ENCODE measurements around the gene NEURL4.

The NEURL4 gene

DNA sequence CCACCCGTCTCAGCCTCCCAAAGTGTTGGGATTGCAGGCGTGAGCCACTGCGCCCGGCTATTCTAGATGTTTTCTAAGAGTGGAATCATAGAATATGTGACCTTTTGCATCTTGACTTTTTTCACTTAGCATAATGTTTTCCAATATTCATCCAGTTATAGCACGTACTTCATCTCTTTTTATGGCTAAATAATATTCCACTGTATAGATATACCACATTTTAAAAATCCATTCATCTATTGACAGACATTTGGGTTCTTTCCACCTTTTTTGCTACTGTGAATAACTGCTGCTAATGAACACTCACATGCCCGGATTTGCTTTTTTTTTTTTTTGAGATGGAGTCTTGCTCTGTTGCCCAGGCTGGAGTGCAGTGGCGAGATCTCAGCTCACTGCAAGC lies 25.0 kb downstream of the NEURL4 start:
- DNase-seq (ENCODE audit: low spot score), result no peak

DNA sequence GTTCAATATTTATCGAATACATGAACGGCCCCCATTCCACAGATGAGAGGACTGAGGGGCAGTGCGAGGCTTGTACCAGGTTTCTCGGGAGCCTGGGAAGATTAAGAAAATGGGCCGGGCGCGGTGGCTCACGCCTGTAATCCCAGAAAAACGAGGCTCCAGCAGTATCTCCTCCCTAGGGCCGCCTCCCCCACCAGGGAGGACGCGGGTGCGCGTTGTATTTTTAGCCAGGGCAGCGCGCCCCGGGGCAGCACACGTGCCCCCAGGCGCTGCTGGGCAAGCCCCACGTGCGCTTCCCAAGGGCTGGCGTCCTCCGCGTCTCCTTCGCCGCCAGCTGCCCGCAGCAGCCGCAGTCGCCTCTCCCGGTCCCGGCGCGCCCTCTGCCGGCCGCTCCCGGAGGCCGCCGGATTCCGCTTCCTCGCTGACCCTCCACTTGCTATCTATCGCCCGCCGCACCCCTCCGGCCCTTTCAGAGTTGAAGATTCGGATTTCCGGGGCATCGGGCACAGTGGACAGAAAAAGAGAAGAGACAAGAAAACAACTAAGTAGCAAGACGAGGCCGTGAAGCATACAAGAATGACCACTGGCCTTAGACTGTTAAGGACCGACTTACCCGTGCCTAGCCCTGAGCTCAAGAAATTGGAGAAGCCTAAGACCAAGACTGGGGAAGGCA lies 32.8 kb downstream of the NEURL4 start:
- DNase-seq (ENCODE audit: low spot score), result peak; percentile 89

DNA sequence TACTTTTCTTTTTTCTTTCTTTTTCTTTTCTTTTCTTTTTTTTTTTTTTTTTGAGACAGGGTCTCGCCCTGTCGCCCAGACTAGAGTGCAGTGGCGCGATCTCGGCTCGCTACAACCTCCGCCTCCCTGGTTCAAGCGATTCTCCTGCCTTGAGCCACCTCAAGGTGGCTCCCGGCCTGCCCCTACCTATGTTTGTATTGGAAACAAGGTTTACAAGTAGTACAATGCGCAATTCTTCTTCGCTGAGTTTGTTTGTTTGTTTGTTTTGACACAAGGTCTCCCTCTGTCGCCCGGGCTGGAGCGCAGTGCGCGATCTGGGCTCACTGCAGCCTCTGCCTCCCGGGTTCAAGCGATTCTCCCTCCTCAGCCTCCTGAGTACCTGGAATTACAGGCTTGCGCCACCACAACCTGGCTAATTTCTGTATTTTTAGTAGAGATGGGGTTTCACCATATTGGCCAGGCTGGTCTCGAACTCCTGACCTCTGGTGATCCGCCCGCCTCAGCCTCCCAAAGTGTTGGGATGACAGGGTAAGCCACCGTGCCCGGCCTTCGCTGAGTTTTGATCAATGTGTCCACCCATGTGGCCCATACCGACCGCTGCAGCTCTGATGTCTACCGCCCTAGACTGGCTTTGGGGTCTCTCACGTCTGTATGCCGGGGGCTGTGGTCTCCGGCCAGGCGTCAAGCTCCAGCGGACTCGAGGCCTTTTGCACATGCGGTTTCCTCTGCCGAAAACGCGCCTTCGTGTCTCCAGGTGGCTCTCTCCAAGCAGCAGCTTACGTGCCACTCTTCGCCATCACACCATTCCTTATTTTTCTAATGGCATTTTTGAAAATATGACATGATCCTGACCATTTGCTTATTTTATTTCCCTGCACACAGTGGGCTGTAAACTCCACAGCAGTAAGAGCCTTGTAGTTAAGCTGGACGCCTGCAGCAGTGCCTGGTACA lies 33.6 kb downstream of the NEURL4 start:
- DNase-seq (ENCODE audit: low spot score), result peak; percentile 5

DNA sequence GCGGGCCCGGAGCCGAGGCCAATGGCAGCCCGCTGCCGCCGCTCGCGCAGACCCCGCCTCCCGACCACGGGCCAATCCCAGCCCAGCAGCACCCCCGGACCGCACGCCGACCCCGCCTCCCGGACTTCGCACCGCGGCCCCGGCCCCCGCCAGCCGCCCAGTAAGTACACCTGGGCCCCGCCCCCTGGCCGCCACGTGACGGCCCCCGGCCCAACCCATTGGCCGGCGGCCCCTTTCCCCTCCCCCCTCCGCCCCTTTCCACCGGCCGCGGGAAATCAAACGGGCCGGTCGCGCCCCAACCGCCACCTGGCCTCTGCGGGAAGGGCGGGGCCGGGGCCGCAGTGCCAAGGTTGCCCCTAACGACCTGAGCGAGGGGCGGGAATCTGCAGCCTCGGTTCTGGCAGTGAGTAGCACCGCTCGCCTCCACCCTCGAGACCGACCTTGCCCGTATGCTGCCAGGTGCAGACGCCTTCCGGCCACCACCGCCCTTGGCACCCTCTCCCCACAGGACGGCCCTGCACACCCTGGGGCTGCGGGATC lies 34.5 kb downstream of the NEURL4 start, which contains the start of gene YBX2:
YBX2 (minus strand) TSS at position 26 of the 540 bp plus-strand sequence. CDS start 139 bp downstream, outside the sequence.
- peak; percentile 76 for DNase-seq (ENCODE audit: low spot score)

DNA sequence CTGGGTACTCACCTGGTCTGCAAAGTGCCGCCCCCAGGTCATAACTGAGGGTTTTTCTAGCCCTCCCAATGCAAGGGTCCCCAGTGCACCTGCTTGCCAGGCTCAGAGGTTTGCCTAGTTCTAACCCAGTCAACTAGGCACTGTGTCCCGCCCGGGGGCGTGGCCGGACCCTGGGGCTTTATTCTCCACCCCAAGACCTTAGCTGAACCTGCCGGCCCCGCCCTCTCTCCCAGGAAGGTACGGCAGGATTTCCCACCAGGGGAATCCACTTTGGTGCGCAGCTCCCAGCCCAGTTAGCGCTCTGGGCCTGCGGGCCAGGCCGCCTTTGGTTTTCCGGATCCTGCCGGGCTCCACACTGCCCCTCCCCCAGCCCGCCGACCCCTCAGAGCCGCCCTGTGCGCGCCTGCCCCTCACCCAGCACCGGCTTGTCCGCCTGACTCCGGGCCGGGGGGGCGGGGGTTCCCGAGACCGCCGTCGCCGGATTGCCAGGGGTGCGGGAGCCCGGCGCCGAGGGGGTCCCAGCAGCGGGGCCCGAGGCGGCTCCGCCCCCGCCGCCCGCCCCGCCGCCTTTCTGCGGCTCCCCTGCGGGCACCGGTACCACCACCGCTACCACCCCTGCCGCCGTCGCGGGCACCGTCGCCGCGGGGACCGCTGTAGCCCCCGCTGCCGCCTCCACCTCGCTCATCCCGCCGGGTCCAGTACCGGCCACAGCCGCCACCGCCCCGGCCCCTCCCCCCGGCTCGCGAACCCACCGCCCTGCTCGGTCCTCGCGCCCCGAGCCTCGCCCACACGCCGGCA lies 35.1 kb downstream of the NEURL4 start:
- DNase-seq (ENCODE audit: low spot score), result peak; percentile 20

DNA sequence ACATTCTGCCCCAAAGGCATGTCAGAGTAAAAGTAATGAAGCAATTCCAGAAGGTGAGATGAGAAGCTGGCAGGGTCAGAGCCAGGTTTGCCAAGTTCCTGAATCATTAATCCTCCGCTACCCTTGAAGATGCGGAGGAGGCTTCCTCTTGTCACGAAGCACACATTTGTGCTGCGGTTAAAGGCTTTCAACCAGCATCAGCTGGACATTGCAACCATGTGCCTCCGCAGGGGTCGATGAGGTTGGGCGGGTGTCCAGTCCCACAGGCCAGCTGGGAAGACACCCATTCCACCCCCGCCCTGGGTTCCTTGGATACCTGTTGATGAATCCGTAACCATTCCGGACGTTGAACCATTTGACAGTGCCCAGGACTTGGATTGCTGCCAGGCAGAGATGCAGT lies 36.0 kb downstream of the NEURL4 start:
- no peak for DNase-seq (ENCODE audit: low spot score)

DNA sequence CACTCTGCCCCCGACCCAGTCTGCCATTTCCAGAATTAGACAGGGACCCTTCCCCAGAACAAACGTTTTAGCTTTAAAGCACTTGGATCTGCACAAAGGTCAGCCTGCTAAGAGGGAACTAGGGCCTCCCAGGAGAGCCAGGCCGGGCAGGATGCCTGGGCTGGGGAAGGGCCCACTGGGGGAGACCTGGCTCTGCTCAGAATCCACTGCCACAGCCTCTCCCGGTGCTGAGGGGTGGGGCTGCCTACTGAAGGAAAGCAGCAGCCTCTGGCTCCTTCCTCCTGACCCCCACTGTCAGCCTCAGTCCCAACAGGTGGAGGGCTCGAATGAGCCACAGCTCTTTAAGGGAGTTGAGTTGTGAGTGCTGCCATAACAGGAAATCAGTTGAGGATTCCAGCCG lies 36.4 kb downstream of the NEURL4 start:
- no peak for DNase-seq (ENCODE audit: low spot score)

DNA sequence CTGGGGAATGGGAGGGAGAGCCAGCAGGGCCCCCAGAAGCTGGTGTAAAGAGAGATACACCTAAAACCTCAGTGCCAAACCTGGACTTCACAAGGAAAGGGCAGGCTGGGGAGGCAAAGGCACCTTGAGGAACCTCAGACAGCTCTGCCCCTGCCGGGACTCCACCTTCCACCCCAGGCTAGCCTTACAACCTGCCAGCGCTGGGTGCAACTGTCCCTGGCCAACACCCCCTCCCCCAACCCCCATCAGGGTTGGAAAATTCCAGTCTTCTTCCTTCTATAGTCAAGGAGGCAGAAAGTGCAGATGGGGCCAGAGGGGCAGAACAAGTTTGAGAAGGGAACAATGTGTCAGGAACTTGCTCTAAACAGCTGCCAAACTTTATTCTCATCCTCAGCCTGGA lies 36.9 kb downstream of the NEURL4 start:
- DNase-seq (ENCODE audit: low spot score), result no peak

DNA sequence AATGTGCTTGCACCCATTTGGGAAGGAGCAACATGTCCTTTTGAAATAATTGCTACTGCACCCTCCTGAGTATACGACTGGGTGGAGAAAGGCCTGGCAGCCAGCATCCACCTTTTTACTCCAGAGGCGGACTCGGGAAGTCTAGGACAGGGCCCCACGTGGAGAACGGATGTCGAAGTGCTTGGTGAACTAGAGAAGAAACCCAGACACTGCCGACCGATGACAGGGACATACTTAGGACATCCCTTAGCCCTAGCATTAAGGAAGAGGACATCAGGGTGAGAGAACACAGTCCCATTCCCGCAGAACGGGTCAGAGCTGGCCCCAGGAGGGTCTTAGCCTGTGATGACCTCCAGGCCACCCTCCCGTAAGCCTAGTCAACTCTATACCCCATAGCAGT lies 38.5 kb downstream of the NEURL4 start:
- DNase-seq (ENCODE audit: low spot score), result no peak

DNA sequence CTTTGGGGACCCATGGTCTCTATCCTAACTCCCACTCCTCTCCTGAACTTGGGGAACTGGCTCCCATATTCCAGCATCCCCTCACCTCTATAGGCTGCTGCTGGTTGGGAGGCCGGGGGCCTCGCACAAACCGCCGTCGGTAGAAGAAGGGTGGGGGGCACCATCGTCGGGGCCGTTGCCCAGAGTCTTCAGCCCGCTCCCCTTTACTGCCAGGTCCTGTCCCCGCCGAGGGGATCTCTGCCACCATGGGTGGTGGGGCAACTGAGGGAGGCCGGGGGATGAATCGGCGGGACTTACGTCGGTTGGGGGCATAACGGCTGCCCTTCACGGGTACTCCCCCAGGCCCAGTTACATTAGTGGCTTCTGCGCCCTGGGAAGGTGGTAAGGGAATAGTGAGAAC lies 39.0 kb downstream of the NEURL4 start:
- no peak for DNase-seq (ENCODE audit: low spot score)

DNA sequence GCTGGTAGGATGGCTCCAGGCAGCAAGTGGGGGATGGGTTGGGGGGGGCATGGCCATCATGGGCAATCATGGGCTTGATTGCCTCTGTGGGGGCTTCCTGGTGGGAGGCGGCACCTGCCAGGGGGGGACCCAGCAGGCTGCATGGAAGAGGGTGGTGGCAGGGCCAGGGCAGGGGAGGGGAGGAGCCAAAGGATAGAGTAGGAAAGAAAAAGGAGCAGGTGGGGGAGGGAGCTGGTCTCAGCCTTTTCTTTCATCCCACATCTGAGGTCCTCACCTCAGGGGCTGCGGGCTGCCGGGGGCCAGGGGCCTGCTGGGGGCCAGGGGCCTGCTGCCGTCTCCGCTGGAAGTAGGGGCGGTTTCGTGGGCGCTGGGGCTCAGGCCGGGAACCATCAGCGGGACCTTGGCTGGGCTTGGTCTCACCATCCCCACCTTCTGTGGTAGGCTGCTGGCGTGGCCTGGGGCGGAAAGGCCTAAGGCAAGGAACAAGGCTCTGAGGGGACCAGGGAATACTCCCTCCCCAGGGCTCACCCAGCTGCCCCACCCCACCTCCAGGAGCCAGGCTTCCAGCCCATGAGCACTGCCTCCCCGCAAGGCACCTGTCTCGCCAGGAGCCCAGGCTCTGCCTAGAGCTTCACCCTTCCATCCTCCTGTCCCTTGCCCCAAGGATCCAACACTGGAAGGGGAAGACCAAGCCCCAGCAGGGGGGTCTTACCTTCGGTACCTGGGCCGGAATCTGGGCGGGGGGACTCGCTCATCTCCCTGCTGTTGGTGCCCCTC lies 39.7 kb downstream of the NEURL4 start:
- no peak for DNase-seq (ENCODE audit: low spot score)

DNA sequence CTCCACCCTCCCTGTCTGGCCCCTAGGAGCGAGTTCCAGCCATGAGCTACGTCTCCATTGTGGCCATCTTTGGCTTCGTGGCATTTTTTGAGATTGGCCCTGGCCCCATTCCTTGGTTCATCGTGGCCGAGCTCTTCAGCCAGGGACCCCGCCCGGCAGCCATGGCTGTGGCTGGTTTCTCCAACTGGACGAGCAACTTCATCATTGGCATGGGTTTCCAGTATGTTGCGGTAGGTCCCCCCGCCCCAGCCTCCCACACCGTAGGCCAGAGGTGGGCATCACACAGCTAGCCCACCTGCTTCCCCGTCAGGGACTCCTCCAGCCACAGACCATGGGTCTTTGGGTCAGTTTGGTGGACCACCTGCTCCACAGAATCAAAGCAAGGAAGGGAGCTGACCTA lies 43.5 kb downstream of the NEURL4 start:
- DNase-seq (ENCODE audit: low spot score), result no peak

DNA sequence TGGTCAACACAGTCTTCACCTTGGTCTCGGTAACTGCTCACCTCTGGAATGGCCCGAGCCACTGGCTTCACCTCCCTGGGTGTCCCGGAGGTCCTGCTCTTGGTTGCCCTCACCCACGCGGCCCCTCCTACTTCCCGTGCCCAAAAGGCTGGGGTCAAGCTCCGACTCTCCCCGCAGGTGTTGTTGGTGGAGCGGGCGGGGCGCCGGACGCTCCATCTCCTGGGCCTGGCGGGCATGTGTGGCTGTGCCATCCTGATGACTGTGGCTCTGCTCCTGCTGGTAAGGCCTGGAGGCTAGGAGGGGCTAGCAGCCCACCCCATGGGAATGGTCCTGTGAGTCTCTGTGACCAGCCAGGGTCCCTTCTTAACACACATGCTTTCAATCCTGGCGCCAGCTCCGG lies 44.2 kb downstream of the NEURL4 start:
- no peak for DNase-seq (ENCODE audit: low spot score)

DNA sequence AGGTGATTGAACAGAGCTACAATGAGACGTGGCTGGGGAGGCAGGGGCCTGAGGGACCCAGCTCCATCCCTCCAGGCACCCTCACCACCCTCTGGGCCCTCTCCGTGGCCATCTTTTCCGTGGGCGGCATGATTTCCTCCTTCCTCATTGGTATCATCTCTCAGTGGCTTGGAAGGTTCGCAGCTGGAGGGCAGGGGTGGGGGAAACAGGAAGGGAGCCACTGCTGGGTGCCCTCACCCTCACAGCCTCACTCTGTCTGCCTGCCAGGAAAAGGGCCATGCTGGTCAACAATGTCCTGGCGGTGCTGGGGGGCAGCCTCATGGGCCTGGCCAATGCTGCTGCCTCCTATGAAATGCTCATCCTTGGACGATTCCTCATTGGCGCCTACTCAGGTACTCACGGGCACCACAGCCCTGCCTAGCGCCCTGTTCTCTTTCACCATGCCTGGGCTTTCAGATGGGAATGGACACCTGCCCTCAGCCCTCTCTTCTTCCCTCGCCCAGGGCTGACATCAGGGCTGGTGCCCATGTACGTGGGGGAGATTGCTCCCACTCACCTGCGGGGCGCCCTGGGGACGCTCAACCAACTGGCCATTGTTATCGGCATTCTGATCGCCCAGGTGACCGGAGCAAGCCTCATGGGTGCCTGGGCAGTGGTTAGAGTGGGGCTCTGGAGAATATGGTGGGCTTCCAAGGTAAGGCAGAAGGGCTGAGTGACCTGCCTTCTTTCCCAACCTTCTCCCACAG lies 45.5 kb downstream of the NEURL4 start:
- no peak for DNase-seq (ENCODE audit: low spot score)

DNA sequence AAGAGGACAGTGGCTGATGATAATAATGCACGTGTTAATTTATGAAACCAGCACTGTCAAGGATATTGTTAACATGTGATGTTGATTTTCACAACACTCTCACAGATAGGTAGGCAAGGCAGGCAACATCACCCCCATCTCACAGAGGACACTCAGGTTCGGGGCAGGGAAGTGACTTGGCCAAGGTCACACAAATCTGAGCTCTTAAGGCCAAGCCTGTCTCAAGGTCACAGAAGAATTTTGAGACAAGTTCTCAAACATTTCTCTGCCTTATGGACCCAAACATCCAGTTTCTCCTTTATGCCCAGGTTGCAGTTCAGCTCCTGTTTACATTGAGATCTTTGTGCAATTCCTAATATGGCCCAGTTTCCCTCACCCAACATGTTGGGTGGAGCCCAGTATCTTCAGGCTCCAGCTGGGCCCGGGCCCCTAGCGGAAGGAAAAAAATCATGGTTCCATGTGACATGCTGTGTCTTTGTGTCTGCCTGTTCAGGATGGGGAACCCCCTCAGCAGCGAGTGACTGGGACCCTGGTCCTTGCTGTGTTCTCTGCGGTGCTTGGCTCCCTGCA lies 46.3 kb downstream of the NEURL4 start:
- no peak for DNase-seq (ENCODE audit: low spot score)

DNA sequence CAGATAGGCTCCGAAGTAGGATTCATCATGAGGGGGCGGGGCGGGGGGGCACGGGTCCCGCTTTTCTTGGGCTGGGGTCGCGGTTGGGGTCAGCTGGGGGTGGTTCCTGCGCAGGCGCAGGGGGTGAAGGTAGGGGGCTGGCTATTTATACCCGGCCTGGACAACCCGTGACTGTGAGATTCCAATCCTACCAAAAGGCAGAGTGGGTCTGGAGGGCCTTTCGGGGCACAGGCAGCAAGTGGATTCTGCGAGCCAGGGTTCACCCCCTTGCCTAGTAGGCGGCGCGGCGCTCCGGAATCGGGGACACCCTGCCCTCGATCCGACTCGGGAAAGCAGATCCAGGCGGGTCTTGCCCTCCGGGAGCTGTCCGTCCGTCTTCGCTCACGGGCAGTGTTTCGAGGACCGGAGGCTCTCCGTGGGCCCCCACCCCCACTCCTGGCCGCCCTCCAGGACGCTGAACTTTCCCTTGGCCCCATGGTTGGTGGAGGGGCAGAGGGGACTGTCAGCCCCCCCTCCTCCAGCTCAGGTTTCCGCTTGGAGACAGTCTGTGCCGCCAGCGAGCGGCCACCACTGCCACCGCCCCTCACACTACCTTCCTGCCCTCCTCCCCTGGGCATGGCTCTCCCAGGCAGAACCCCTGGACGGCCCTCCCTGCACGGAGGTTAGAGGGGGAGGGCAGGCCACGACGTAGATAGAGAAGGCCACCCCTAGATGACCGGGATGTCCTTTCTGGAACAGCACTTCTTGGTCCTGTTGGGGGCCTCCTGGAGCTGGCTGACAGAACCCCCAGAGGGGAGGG lies 47.0 kb downstream of the NEURL4 start:
- DNase-seq (ENCODE audit: low spot score), result no peak

DNA sequence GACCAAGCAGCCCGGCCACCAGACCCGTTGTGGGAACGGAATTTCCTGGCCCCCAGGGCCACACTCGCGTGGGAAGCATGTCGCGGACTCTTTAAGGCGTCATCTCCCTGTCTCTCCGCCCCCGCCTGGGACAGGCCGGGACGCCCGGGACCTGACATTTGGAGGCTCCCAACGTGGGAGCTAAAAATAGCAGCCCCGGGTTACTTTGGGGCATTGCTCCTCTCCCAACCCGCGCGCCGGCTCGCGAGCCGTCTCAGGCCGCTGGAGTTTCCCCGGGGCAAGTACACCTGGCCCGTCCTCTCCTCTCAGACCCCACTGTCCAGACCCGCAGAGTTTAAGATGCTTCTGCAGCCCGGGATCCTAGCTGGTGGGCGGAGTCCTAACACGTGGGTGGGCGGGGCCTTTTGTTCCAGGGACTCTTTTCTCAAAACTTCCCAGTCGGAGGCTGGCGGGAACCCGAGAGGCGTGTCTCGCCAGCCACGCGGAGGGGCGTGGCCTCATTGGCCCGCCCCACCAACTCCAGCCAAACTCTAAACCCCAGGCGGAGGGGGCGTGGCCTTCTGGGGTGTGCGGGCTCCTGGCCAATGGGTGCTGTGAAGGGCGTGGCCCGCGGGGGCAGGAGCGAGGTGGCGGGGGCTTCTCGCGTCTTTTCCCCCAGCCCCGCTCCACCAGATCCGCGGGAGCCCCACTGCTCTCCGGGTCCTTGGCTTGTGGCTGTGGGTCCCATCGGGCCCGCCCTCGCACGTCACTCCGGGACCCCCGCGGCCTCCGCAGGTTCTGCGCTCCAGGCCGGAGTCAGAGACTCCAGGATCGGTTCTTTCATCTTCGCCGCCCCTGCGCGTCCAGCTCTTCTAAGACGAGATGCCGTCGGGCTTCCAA lies 47.8 kb downstream of the NEURL4 start, which contains the start of gene SLC2A4:
SLC2A4 (plus strand) TSS at position 645 of the 879 bp plus-strand sequence; CDS start at position 862, 217 bp downstream.
- DNase-seq (ENCODE audit: low spot score), result peak; percentile 94

DNA sequence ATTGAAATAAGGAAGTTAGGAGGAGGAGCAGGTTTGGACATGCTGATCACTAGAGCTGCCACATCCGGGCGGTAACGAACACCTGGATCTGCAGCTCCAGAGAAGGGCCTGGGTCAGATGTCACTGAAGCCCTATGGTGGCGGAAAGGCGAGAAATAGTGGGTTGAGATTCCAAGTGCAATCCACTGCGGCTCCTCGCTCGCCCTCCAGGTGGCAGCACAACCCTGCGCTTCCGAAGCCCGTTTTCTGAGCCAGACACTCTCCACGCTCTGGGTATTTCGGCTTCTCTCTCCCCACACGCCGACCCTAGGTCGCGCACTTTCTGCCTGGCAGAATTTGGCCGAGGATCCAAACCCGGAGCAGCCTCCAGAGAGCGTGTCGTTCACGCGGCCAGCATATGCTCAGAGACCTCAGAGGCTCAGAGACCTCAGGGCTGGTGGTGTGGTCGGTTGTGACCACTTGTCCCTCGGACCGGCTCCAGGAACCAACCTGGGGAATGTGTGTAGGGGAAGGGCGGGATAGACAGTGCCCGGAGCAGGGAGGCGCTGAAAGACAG lies 48.5 kb downstream of the NEURL4 start:
- peak; percentile 74 for DNase-seq (ENCODE audit: low spot score)

Data from D341Med (cell line).